AG09319 (cell line): ENCODE measurements around the gene EXOSC2.

Experiments used
- DNase-seq: peaks from one replicate; pipeline ENCODE4 v3.0.0-alpha.2; 2010; ENCODE audit warnings: low read depth; ENCODE audit errors: extremely low read depth
- CTCF ChIP-seq: IDR thresholded peaks from 2 replicates; pipeline ENCODE4 v1.5.1; 2011; ENCODE audit warnings: low read depth, mild to moderate bottlenecking, inconsistent platforms, low read length, moderate library complexity

The EXOSC2 gene

GRCh38 chr9:130689572-130689936 is 4.0 kb upstream of the EXOSC2 start:
- no peak for DNase-seq
- TF ChIP-seq CTCF: no peak

GRCh38 chr9:130689937-130690700 is 3.5 kb upstream of the EXOSC2 start:
- no peak for TF ChIP-seq CTCF
- DNase-seq: peak; percentile 89

GRCh38 chr9:130692321-130692720 is 1.3 kb upstream of the EXOSC2 start:
- TF ChIP-seq CTCF: no peak; the same call in 1 of the 2 replicates
- DNase-seq: no peak

- DNase-seq: no peak
- TF ChIP-seq CTCF: no peak
Observed at GRCh38 chr9:130693101-130693425, 517 bp upstream of the EXOSC2 start.

GRCh38 chr9:130694205-130694604 is 625 bp downstream of the EXOSC2 start:
- DNase-seq: no peak
- TF ChIP-seq CTCF: no peak

GRCh38 chr9:130696139-130696650 is 2.6 kb downstream of the EXOSC2 start:
- no peak for TF ChIP-seq CTCF
- no peak for DNase-seq

- no peak for TF ChIP-seq CTCF
- DNase-seq: no peak
Observed at GRCh38 chr9:130696996-130697395, 3.4 kb downstream of the EXOSC2 start.
